ENCODE results near the gene CP.

DNA sequence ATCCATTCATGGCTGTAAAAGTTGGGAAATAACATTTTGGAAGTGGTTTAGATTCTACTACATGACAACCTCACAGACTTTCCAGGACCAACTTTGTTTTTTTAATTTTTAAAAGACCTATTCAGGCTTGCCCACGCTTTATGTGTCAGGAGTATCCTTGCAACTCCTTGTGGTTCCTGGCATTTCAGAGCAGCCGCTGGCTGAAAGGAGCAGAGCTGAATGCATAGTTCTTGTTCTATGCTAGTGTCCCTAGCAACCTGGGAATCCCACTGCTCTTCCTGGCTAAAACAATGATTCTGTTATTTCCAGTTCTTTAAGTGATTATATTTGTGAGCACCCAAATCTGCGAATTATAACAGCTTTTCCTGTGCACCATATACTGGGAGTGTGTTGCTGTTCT, 34.9 kb downstream of the CP start:
- TF ChIP-seq, protein P1, sequence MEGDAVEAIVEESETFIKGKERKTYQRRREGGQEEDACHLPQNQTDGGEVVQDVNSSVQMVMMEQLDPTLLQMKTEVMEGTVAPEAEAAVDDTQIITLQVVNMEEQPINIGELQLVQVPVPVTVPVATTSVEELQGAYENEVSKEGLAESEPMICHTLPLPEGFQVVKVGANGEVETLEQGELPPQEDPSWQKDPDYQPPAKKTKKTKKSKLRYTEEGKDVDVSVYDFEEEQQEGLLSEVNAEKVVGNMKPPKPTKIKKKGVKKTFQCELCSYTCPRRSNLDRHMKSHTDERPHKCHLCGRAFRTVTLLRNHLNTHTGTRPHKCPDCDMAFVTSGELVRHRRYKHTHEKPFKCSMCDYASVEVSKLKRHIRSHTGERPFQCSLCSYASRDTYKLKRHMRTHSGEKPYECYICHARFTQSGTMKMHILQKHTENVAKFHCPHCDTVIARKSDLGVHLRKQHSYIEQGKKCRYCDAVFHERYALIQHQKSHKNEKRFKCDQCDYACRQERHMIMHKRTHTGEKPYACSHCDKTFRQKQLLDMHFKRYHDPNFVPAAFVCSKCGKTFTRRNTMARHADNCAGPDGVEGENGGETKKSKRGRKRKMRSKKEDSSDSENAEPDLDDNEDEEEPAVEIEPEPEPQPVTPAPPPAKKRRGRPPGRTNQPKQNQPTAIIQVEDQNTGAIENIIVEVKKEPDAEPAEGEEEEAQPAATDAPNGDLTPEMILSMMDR (IDR thresholded peaks at IDR 0.05) = no peak
- no peak for TF ChIP-seq POLR2A (IDR thresholded peaks at IDR 0.05)

Data from lower leg skin (tissue), 3 donors.